ENCODE results near the gene SLC30A2.

SLC30A2 gene

GRCh38 chr1:25997828-25998761 lies 47.8 kb downstream of the SLC30A2 start, which contains the start of gene PAFAH2 (continued):
- TF ChIP-seq ZNF148 (tag by site-specific recombination; IDR thresholded peaks at IDR 0.05; ENCODE audit: borderline replicate concordance) (peak; percentile 97), TRIM28 (IDR thresholded peaks at IDR 0.05; ENCODE audit: borderline replicate concordance, low read length) (peak; percentile 86), MZF1 (tag by site-specific recombination; IDR thresholded peaks at IDR 0.05; ENCODE audit: borderline replicate concordance) (peak; percentile 71; the same call in 1 of the 2 replicates), ZNF501 (tag by site-specific recombination; IDR thresholded peaks at IDR 0.05) (peak; percentile 100), ZNF558 (tag by site-specific recombination; IDR thresholded peaks at IDR 0.05) (peak; percentile 91), AEBP2 (tag by site-specific recombination; IDR thresholded peaks at IDR 0.05; ENCODE audit: borderline replicate concordance) (no peak), ZBTB6 (tag by site-specific recombination; IDR thresholded peaks at IDR 0.05) (peak; percentile 49; the same call in 1 of the 2 replicates), SP7 (tag by site-specific recombination; IDR thresholded peaks at IDR 0.05) (peak; percentile 98), ZNF121 (tag by site-specific recombination; IDR thresholded peaks at IDR 0.05) (peak; percentile 69; the same call in 1 of the 2 replicates), PRDM4 (tag by site-specific recombination; IDR thresholded peaks at IDR 0.05) (peak; percentile 88), OSR2 (tag by site-specific recombination; IDR thresholded peaks at IDR 0.05) (peak; percentile 47), KLF17 (tag by site-specific recombination; IDR thresholded peaks at IDR 0.05) (peak; percentile 99), ZNF639 (tag by site-specific recombination; IDR thresholded peaks at IDR 0.05) (peak; percentile 99), OVOL3 (tag by site-specific recombination; IDR thresholded peaks at IDR 0.05) (peak; percentile 92), ZNF202 (tag by site-specific recombination; IDR thresholded peaks at IDR 0.05; ENCODE audit: borderline replicate concordance) (no peak)
